HG03457 (cell line): Measurements from ENCODE around the gene RPL38.

Experiments
- ATAC-seq: cut with Tn5 transposase; IDR thresholded peaks from one replicate; pipeline ENCODE4 v1.9.1; 2021; ENCODE audit warnings: moderate number of reproducible peaks; ENCODE audit not compliant: unreplicated experiment

RPL38 gene

GRCh38 chr17:74203439-74204240 is at the start of gene RPL38:
Gene RPL38, plus strand, starts transcription at chr17:74203678. Its CDS starts 278 bp downstream, at chr17:74203956.
- peak; percentile 36 for ATAC-seq

- ATAC-seq: no peak
These were observed 49.6 kb upstream of the RPL38 start for GRCh38 chr17:74153821-74154430.

- ATAC-seq: no peak
These were observed 46.6 kb upstream of the RPL38 start for GRCh38 chr17:74156878-74157277.

- no peak for ATAC-seq
These were observed 46.1 kb upstream of the RPL38 start for GRCh38 chr17:74157366-74157765.

- ATAC-seq: no peak
These were observed 44.7 kb upstream of the RPL38 start for GRCh38 chr17:74158761-74159160.

GRCh38 chr17:74159226-74159840 is 44.1 kb upstream of the RPL38 start:
- ATAC-seq: no peak

GRCh38 chr17:74160656-74161502 is 42.6 kb upstream of the RPL38 start:
- ATAC-seq: no peak

- ATAC-seq: no peak
These were observed 42.0 kb upstream of the RPL38 start for GRCh38 chr17:74161503-74161875.

- ATAC-seq: no peak
These were observed 40.1 kb upstream of the RPL38 start for GRCh38 chr17:74163271-74163821.

GRCh38 chr17:74163836-74164235 is 39.6 kb upstream of the RPL38 start:
- ATAC-seq: no peak

GRCh38 chr17:74164446-74165045 is 38.9 kb upstream of the RPL38 start:
- ATAC-seq: no peak

- ATAC-seq: no peak
These were observed 37.6 kb upstream of the RPL38 start for GRCh38 chr17:74165797-74166365.

- no peak for ATAC-seq
These were observed 32.6 kb upstream of the RPL38 start for GRCh38 chr17:74170924-74171323.

- no peak for ATAC-seq
These were observed 30.8 kb upstream of the RPL38 start for GRCh38 chr17:74172700-74173099.

GRCh38 chr17:74176546-74177001 is 26.9 kb upstream of the RPL38 start:
- ATAC-seq: no peak

- no peak for ATAC-seq
These were observed 26.4 kb upstream of the RPL38 start for GRCh38 chr17:74177018-74177450.

GRCh38 chr17:74179576-74179975 is 23.9 kb upstream of the RPL38 start:
- ATAC-seq: no peak

GRCh38 chr17:74180336-74180735 is 23.1 kb upstream of the RPL38 start:
- no peak for ATAC-seq

GRCh38 chr17:74181341-74181740 is 22.1 kb upstream of the RPL38 start:
- no peak for ATAC-seq
